NCI-H1436 (cell line): ENCODE results near the gene PCIF1.
"Not testable (repeated sequence)": the region's sequence is repeated elsewhere in the genome, so short reads cannot be mapped to it uniquely, and the experiment has no call there.

ENCODE experiments used
- DNase-seq: peaks from one replicate; lab custom pipeline; 2025; lab: John Stamatoyannopoulos, UW

PCIF1 gene

DNA sequence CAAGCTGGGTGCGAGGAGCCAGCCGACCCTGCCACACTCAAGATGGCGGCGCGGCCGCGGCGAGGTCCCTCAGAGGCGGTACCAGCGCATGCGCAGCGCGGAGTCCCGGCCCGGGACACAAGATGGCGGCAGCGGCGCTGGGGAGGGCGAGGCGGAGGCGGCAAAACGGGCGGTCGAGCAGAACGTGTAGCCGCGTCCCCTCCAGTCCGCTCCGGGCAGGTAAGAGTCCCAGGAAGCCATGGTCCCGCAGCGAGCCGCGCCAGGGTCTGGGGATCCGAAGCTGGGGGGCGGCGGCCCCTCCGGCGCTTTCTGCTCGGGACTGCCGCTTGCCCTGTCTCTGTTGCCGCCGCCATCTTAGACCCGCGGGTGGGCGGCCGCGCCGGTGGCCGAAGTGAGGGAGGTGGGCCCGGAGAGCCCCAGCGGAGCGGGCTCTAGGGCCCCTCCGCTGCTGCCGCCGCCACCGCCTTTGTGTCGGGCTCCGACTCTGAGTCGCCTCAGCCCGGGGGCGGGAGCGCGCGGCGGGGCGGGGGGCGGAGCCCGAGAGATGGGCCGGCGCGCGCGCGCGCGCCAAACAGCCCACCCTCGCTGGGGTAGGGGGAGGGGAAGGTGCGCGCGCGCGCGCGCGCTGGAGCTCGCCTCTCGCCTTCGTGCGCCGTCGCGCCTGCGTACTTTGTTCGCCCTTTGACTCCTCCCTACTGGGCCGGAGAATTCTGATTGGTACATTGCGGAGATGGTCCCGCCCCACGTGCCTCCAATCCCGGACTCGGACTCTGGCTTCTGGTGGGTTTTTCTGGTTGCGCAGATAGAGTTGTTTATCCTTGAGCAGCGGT is at the start of gene PCIF1:
Gene PCIF1 (plus strand): TSS at position 98 of the 830 bp plus-strand sequence. CDS start 4,317 bp downstream, outside the sequence.
- DNase-seq, result peak; percentile 96

DNA sequence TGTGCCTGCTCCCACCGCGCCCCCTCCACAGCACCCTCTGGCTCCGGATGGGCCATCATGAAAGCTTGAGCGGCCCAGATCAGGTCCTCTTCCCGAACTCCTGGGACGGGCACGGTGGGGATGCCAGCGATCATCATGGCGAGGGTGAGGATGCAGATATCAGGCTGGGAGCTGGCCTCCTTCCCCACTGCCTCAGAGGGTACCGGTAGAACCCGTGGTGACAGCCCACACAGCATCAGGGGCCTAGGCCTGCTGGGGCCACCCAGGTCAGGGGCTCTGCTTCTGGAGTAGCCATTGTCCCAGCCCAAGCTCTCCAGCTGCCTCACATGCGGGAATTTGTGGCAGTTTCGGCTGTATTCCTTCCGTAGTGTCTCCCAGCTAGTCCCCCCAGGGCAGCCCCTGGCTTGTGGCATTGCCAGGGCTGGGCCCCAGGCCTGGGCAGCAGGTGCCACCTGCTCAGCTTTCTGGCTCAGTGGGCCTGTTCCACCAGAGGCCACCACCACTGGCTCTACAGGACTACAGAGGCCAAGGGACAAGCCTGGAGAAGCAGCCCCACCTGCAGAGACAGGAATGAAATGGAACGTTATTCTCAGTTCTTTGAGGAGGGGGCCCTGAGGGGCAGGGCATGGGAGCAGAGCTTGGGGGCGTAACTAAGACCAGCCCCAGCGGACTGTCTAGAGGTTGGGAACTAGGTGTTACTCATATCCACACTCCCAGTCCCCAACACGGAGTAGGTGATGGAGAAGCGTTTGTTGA is 47.7 kb upstream of the PCIF1 start:
- no peak for DNase-seq

DNA sequence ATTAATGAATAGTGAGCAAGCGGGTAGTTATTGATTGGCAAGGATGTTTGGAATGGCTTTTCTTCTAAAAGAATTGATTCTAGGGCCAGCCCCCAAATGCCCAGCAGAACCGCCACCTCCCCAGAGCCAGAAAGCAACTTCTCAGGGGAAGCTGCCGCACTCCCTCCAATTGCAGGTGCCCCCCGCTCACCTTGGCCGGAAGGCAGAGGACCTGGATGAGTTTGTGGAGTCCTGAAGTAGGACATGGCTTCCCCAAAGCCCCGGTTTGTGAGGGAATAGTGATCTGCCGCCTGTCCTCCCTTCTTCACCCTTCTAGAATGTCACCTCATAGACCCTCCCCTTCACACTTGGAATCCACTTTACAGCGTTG is 47.2 kb upstream of the PCIF1 start, which contains the start of gene SPATA25:
Gene SPATA25 (minus strand): TSS at position 277 of the 370 bp plus-strand sequence. CDS start 32 bp downstream, at position 245.
- DNase-seq, result no peak

DNA sequence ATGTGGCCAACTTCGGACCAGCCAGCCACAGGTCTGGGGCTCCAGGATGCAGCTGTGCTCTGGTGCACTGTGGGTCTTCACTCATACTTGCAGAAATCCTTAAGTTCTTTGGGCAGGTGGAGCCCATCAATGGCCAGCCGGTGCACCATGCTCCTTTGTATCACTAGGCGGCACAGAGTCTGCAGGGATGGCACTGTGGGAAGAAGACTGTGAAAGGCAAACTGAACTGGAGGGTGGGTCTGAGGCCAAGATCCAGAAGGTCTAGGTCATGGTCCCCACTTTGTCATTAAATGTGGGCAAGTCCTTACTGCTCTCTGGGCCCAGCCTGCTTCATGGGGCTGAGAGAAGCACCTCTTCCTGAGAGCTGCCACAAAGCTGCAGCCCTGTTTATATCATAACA is 45.8 kb upstream of the PCIF1 start:
- no peak for DNase-seq

DNA sequence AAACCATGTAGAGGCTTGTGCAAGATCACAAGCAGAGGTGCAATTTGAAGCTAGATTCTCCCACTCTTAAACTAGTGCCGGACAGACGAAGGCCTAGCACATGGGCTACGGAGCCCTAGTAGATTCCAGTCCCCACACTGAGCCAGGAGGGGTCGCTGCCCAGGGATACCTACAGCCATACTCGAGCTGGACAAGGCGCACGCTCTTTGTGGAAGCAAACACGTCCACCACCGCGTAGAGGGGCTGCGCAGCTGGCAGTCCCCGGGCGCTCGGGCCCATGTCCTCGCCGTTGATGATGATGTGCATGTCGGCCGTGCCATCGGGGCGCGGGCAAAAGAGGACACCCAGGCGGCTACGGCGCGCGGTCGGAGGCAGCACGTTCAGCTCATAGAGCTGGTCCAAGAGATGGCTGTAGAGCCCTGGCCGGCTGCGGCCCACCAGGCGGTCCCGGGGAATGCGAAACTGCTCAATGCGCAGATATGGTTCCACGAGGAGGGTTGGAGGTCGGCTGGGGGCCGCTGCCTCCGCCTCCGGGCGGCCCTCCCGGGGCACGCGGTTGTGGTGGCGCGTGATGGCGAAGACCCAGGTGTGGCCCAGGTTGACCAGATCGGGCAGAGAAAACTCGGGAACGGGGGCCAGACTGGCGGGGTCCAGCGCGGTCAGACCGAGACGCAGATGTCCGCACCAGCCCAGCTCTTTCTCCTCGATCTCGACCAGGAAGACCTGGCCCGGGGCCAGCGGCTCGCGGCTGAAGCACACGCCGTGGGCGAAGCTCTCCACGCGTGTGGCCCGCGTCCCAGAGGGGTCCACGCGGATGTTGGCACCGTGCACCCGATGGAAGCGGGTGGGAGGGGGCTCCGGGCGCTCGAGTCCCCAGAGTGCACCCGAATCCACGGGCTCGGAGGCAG is 44.2 kb upstream of the PCIF1 start:
- DNase-seq, result no peak

DNA sequence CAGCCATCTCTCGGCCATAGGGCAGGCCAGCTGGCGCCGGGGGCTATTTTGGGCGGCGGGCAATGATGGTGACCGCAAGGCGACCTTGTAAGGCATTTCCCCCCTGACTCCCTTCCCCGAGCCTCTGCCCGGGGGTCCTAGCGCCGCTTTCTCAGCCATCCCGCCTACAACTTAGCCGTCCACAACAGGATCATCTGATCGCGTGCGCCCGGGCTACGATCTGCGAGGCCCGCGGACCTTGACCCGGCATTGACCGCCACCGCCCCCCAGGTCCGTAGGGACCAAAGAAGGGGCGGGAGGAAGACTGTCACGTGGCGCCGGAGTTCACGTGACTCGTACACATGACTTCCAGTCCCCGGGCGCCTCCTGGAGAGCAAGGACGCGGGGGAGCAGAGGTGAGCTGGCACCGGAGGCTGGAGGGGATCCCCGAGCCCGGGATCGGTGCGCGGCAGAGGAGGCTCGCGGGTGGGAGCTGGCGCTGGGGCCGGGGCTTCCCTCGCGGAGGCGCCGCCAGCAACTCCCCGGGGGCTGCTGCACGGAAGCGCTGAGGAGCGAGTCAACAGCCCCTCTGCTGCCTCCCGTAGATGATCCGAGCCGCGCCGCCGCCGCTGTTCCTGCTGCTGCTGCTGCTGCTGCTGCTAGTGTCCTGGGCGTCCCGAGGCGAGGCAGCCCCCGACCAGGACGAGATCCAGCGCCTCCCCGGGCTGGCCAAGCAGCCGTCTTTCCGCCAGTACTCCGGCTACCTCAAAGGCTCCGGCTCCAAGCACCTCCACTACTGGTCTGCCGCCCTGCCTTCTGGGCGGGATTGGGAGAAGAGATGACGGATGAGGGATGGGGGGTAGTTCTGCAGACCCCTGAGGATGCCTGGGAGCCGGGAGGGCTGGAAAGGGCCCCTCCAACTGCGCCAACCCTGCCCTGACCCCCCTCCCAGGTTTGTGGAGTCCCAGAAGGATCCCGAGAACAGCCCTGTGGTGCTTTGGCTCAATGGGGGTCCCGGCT is 43.2 kb upstream of the PCIF1 start, which contains the start of the genes CTSA and NEURL2:
Gene CTSA (plus strand): TSS at position 351 of the 999 bp plus-strand sequence. CDS start 234 bp downstream, at position 585.
Gene NEURL2 (minus strand): TSS at position 224 of the 999 bp plus-strand sequence. CDS start 217 bp downstream, at position 7.
- peak; percentile 75 for DNase-seq

DNA sequence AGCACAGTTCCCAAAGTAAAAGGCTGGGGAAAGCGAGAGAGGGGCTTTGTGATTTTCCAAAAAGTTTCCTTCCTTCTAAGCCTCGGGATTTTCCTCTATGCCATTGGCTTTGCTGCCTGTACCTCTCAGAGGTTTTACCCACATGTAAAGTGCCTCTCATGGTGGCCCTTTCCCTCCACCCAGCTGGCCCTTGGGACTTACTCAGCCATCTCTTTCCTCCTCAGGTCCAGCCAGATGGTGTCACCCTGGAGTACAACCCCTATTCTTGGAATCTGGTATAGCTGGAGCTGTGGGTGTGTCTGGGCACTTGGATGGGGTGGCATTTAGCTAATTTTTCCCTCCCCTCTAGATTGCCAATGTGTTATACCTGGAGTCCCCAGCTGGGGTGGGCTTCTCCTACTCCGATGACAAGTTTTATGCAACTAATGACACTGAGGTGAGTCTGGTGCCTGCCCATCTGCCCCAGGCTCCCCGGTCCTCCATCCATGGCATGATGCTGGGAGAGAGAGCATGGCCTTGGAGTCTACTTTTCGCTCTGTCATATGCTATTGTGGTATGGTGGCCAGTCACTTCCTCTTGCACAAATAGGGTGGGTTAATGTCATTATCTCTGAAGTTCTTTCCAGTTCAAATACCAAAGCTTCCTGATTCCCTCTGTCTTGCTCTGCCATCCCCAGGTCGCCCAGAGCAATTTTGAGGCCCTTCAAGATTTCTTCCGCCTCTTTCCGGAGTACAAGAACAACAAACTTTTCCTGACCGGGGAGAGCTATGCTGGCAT is 42.2 kb upstream of the PCIF1 start:
- no peak for DNase-seq

DNA sequence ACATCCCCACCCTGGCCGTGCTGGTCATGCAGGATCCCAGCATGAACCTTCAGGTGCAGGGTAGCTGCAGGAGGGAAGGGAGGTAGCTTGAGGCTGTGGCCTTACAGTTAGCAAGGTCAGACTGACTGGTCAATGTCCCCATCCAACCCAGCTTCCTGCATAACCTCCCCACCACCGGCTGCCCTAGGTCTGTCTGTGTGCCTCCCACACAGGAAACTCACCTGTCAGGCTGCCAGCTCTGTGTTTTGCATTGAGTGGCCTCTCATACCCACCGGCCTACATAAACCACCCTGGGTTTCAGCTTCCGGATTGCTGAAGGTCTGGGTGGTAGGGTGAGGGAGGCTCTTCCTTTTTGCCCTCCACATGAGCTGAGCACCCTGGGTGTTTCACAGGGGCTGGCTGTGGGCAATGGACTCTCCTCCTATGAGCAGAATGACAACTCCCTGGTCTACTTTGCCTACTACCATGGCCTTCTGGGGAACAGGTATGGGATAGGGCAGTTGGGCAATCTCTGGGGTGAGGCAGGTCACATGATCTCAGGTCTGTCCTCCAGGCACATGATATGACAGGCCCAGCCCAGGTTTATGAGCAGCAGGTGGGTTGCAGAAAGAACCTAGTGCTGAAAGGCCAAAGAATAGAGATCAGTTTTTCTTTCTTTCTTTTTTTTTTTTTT is 41.5 kb upstream of the PCIF1 start:
- no peak for DNase-seq

DNA sequence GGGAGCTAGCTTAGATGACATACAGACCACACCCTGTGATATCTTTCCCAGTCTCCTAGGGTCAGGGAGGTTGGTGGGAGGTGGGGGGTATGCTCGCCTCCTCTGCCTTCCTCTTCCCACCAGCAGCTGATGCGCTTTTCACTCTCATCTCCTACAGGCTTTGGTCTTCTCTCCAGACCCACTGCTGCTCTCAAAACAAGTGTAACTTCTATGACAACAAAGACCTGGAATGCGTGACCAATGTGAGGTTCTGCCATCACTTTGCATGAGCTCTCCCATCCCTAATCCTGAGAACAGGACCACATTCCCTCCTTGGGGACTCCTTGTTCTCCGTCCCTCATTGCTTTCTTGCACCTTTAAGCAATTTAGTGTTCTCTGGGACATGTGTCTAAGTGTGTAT is 40.7 kb upstream of the PCIF1 start:
- DNase-seq, result no peak

DNA sequence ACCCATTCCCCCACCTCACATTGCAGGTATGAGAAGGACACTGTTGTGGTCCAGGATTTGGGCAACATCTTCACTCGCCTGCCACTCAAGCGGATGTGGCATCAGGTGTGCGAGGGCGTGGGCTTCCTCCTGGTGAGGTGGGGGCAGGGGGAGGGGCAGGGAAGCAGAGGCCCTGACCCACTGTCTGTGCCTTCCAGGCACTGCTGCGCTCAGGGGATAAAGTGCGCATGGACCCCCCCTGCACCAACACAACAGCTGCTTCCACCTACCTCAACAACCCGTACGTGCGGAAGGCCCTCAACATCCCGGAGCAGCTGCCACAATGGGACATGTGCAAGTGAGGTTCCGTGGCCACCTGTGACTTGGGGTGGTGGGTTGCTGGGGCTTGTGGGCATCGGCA is 39.7 kb upstream of the PCIF1 start:
- no peak for DNase-seq

DNA sequence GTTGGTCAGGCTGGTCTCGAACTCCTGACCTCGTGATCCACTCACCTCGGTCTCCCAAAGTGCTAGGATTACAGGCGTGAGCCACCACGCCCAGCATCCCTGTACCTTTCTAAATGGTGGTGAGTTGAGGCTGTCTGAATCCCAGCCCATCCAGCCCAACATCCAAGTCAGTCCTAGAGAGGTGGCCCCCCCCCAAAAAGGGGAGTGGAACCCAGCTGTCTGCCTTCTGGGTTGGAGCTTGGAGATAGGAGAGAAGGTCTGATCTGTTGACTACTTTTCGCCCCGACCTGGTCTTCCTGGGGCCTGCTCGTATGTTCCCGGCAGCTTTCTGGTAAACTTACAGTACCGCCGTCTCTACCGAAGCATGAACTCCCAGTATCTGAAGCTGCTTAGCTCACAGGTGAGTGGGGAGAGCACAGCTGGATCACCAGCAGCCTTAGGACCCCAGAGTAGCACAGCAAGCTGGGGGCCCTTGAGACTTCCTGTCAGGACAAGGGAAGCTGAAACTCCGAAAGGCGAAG is 37.8 kb upstream of the PCIF1 start:
- no peak for DNase-seq

DNA sequence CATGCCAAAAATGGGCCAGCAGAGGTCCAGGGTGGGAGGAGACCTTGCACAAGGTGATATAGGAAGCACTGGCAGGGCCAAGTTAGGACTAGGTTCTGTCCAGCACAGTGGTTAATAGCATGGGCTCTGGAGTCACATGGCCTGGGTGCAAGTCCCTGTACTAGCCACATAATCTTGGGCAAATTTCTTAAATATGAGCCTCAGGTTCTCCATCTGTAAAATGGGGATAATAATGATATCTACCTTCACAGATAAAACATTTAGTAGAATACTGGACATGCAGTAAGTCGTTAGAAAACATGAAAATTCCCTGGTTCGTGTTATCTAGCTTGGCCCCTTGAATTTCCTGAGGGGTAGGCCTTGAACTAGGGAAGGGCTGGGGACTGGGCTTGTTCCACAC is 37.2 kb upstream of the PCIF1 start:
- DNase-seq, result no peak

DNA sequence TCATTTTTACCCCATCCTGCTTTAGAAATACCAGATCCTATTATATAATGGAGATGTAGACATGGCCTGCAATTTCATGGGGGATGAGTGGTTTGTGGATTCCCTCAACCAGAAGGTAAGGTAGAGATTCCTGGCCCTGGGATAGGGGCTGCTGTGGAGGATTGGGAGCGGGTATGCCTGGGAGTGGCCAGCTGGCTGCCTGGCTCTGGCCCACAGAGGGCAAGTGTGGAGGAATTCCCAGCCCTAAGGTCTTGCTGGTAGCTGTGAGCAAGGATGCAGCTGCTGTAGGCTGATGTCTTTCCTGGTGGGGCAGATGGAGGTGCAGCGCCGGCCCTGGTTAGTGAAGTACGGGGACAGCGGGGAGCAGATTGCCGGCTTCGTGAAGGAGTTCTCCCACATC is 36.8 kb upstream of the PCIF1 start:
- no peak for DNase-seq

DNA sequence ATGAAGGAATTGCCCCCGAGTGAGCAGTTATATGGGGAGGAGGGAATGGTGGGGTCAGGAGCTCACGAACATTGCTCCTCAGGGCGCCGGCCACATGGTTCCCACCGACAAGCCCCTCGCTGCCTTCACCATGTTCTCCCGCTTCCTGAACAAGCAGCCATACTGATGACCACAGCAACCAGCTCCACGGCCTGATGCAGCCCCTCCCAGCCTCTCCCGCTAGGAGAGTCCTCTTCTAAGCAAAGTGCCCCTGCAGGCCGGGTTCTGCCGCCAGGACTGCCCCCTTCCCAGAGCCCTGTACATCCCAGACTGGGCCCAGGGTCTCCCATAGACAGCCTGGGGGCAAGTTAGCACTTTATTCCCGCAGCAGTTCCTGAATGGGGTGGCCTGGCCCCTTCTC is 36.2 kb upstream of the PCIF1 start:
- DNase-seq, result no peak

DNA sequence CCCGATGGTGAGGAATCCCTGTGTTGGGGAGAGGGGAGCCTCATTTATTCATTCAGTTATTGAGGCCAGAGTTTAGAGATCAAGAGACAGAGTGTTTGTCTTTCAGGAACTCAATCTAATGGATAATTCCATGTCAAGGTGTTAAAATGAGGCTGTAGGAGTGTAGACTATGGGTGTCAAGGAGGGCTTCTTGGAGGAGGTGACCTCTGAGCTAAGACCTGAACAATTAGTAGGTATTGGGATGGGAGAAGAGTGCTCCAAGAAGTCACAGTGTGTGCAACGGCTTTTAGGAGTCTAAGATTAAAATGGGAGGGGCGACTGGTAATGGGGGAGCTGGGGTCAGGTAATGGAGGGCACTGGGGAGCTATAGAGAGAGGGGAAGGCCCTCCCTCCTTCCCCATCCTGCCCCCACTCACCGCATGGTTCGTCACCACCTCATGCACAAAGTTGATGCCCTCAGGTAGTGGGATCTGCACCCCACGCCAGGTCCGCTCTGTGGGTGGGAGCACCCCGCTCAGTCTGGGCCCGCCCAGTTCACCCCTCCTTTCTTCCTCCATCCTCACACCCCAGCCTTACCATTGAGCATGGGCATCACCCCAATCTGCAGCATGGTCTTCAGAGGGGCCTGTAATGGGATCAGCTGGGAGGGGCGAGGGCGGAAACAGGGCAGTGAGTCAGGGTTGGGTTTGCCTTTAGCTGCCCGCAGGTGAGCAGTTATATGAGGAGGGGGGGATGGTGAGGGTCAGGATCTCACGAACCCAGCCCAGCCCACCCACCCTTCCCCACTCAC is 35.2 kb upstream of the PCIF1 start:
- DNase-seq, result no peak

DNA sequence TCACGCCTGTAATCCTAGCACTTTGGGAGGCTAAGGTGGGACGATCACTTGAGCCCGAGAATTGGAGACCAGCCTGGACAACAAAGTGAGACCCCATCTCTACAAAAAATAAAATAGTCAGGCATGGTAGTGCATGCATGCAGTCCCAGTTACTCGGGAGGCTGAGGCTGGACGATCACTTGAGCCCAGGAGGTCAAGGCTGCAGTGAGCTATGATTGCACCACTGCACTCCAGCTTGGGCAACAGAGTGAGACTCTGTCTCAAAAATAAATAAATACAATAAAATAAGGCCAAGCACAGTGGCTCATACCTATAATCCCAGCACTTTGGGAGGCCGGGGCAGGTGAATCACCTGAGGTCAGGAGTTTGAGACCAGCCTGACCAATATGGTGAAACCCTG is 33.2 kb upstream of the PCIF1 start:
- DNase-seq, result not testable (repeated sequence)

DNA sequence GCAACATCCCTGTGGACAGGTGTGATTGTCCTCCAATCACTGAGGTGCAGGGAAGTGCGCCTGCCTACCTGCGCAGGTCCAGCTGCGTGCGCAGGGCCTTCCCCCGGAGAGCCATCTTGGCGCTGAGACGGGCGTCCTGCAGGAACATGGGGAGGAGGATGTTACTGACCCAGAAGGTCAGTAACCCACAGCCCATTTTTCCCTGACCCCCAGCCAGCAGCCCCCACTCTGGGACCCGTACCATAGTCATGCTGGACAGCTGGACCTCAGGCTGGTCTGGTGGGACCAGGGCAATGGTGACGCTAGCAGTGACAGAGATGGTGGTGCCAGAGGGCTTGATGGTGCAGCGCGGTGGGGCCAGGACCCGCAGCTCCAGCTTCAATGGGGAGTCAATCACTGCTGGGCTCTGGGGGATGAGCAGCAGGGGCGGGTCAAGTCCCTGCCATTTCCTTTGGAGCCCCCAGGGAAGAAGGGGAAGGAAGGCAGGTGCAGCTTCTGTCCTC is 32.2 kb upstream of the PCIF1 start:
- peak; percentile 56 for DNase-seq
